GM20000 (cell line): Measurements from ENCODE around the gene NLGN1.
"Not testable (repeated sequence)": the region's sequence is repeated elsewhere in the genome, so short reads cannot be mapped to it uniquely, and the experiment has no call there.

Experiments used
- DNase-seq: peaks from one replicate; pipeline ENCODE4 v3.0.0; 2012; ENCODE audit warnings: low spot score
- TF ChIP-seq, protein P1 (sequence below): IDR thresholded peaks from 2 replicates; pipeline ENCODE4 v1.5.1; 2012; ENCODE audit warnings: mild to moderate bottlenecking, control low read depth; ENCODE audit errors: extremely low read depth, missing control alignments

Gene NLGN1

DNA sequence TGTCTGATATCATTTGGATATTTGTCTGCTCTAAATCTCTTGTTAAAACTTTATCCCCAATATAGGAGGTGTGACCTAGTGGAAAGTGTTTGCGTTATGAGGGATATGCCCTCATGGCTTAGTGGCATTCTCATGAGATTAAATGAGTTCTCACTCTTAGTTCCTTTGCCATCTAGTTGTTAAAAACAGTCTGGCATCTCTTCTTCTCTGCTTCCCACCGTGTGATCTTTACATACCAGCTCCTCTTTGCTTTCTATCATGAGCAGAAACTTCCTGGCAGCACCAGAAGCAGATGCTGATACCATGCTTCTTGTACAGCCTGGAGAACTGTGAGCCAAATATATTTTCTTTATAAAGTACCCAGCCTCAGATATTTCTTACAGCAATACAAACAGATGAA is 33.0 kb downstream of the NLGN1 start:
- DNase-seq: no peak
- TF ChIP-seq, protein P1, sequence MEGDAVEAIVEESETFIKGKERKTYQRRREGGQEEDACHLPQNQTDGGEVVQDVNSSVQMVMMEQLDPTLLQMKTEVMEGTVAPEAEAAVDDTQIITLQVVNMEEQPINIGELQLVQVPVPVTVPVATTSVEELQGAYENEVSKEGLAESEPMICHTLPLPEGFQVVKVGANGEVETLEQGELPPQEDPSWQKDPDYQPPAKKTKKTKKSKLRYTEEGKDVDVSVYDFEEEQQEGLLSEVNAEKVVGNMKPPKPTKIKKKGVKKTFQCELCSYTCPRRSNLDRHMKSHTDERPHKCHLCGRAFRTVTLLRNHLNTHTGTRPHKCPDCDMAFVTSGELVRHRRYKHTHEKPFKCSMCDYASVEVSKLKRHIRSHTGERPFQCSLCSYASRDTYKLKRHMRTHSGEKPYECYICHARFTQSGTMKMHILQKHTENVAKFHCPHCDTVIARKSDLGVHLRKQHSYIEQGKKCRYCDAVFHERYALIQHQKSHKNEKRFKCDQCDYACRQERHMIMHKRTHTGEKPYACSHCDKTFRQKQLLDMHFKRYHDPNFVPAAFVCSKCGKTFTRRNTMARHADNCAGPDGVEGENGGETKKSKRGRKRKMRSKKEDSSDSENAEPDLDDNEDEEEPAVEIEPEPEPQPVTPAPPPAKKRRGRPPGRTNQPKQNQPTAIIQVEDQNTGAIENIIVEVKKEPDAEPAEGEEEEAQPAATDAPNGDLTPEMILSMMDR: no peak

DNA sequence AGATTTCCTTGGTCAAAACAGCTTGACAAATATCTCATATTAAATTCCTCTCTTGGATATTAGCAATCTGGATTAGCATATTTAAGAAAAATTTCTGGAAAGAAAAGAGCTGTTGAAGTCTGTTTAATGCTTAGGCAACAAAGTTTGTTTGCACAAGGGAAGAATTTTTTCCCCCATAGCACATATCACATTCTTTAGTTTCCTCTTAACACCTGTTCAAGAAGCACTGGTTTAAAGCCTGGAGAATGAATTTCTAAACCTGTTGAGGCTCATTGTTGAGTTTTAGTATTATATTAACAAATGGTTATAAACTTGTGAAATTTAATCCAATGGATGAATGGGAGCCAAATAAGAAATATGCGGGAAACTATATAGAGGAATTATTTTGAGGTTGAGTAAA is 41.5 kb downstream of the NLGN1 start:
- DNase-seq: no peak
- TF ChIP-seq, protein P1: no peak

GRCh38 chr3:173440514-173440913 is 43.0 kb downstream of the NLGN1 start:
- DNase-seq: no peak
- TF ChIP-seq, protein P1: no peak

DNA sequence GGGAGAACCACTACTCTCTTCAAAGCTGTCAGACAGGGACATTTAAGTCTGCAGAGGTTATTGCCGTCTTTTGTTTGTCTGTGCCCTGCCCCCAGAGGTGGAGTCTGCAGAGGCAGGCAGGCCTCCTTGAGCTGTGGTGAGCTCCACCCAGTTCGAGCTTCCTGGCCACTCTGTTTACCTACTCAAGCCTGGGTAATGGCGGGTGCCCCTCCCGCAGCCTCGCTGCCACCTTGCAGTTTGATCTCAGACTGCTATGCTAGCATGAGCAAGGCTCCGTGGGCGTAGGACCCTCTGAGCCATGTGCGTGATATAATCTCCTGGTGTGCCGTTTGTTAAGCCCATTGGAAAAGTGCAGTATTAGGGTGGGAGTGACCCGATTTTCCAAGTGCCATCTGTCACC is 54.0 kb downstream of the NLGN1 start:
- not testable (repeated sequence) for DNase-seq

DNA sequence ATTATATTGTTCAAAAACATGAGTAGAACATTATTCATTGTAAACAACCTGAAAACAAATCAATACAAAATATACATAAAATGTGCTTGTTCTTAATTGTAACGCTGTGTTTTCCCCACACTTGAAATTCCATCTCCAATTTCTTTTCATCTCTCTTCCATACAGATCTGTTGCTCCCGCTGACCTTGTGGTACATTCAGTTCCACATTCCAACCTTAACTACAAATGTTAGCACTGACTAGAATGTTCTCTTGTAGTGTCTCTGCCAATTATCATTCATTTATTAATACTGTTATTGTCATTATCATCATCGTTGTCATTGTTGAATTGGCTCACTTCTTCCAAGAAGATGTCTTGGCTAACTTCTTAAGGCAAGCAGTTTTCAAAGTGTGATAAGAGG is 65.7 kb downstream of the NLGN1 start:
- TF ChIP-seq, protein P1: no peak
- DNase-seq: no peak

DNA sequence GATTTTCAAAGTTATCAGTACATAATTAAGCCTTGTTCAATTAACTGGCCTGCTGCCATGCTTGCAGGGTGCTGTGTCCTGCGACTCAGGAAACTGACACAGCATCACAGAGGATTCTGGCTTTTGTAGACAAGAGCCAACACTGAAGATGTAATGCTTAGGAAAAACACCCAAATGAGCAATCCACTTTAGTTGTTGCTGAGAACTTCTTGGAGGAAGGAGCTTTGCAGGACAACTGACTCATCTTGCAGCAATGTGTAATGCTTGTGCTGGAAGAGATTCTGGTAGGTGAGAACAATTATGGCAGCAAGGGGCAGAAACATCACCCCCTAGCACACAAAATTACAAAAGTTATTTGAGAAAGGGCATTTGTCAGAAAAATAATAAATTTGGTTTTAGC is 67.6 kb downstream of the NLGN1 start:
- DNase-seq: no peak
- TF ChIP-seq, protein P1: no peak

DNA sequence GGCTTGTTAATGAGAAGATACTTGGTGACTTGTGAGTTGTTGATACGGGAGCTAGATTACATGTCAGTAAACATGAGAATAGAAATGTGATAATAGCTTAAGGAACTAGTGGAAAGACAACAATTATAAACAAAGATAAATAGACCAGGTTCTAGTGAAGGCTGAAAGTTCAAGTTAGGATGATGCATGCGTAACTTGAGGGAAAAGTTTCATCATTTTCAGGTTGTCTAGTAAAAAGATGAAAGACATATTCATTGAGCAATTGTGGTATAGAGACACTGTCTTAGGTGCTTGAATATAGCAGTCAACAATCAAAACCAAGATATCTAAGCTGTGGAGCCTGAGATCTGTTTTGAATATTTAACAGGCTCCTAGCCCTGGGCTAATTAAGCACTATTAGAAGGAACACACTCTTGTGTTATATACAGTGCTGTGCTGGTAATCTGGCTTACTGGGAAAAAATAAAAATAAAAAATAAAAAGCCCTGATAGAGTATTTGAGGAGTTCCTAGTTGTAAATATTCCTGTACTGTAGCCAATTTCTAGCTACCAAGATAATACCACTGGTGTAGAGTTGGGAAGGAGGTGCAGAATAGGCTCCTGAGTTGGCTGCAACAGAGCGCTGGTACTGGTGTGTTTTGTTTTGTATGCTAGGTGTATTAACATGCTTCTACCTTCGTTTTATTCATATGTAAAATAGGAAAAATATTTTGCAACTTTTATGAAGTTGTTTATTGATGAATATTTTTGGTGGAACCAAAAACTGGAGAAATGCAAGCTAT is 68.5 kb downstream of the NLGN1 start:
- DNase-seq: no peak
- TF ChIP-seq, protein P1: no peak

- TF ChIP-seq, protein P1: no peak
- DNase-seq: no peak
These were observed 70.0 kb downstream of the NLGN1 start for GRCh38 chr3:173467501-173467900.
